Central memory CD8-positive, alpha-beta T cell (primary cell): ENCODE data around the gene ABLIM3.

Experiments used
- ATAC-seq: fragments of 150-1000 bp; cut with Tn5 transposase; replicated peaks from 2 replicates; pipeline ENCODE4 v1.10.0; 2022; ENCODE audit warnings: mild to moderate bottlenecking, moderate FRiP score, moderate number of reproducible peaks; ENCODE audit not compliant: poor library complexity, severe bottlenecking; ENCODE audit errors: extremely low read depth
- DNase-seq, 2 donors: peaks; one replicate each; pipeline ENCODE4 v3.0.0; 2021; ENCODE audit warnings: low spot score in 2 of 2
- H3K27ac Mint-ChIP-seq: one replicate; pipeline ENCODE4 v1.8.0; 2022; ENCODE audit warnings: low read depth, mild to moderate bottlenecking, moderate library complexity, mixed read lengths
- H3K27me3 Mint-ChIP-seq: one replicate; pipeline ENCODE4 v1.8.0; 2022; ENCODE audit warnings: mixed read lengths
- H3K36me3 Mint-ChIP-seq: one replicate; pipeline ENCODE4 v1.8.0; 2022; ENCODE audit warnings: mild to moderate bottlenecking, moderate library complexity, mixed read lengths; ENCODE audit not compliant: insufficient read depth
- H3K4me1 Mint-ChIP-seq: one replicate; pipeline ENCODE4 v1.8.0; 2022; ENCODE audit warnings: mixed read lengths
- H3K4me3 Mint-ChIP-seq: one replicate; pipeline ENCODE4 v1.8.0; 2022; ENCODE audit warnings: mild to moderate bottlenecking, moderate library complexity, mixed read lengths
- H3K9me3 Mint-ChIP-seq: one replicate; pipeline ENCODE4 v1.8.0; 2022; ENCODE audit warnings: mixed read lengths

The ABLIM3 gene

DNA sequence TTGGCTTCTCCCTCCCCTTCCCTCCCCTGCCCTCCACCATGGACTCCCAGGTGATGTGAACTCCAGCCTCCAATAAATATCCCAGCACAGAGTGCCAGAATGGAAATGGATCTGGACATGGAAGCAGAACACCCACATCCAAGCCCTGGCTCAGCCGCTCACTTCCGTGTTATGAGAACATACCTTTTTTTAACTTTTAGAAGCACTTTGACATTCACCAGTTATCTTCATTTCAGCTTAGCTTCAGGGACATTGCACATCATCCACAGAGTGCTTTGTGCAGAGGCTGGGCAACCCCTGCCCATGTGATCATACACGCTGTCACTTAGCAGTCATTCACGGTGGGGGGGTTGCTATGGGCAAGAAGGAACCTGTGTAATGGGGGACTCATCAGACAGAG, 139.5 kb downstream of the ABLIM3 start:
- Mint-ChIP-seq H3K4me3 (no peak overlapping the region), H3K9me3 (no peaks in the 10 kb centered on the region), H3K27ac (no peak overlapping the region), H3K27me3 (peaks cover 60% of the 10 kb centered on the region), H3K36me3 (peaks cover 1% of the 10 kb centered on the region), H3K4me1 (no peaks in the 10 kb centered on the region)
- DNase-seq = no peak
- ATAC-seq = no peak

GRCh38 chr5:149282027-149282965, 141.0 kb downstream of the ABLIM3 start:
- Mint-ChIP-seq H3K9me3 (no peaks in the 10 kb centered on the region), H3K4me3 (no peak overlapping the region), H3K4me1 (no peaks in the 10 kb centered on the region), H3K36me3 (peaks cover 1% of the 10 kb centered on the region), H3K27ac (no peak overlapping the region), H3K27me3 (peaks cover 48% of the 10 kb centered on the region)
- ATAC-seq (no peak), DNase-seq (no peak)

GRCh38 chr5:149282966-149283332, 141.7 kb downstream of the ABLIM3 start:
- Mint-ChIP-seq H3K4me1 (no peaks in the 10 kb centered on the region), H3K9me3 (no peaks in the 10 kb centered on the region), H3K27me3 (peaks cover 41% of the 10 kb centered on the region), H3K27ac (no peak overlapping the region), H3K4me3 (no peak overlapping the region), H3K36me3 (peaks cover 1% of the 10 kb centered on the region)
- DNase-seq (no peak), ATAC-seq (no peak)

DNA sequence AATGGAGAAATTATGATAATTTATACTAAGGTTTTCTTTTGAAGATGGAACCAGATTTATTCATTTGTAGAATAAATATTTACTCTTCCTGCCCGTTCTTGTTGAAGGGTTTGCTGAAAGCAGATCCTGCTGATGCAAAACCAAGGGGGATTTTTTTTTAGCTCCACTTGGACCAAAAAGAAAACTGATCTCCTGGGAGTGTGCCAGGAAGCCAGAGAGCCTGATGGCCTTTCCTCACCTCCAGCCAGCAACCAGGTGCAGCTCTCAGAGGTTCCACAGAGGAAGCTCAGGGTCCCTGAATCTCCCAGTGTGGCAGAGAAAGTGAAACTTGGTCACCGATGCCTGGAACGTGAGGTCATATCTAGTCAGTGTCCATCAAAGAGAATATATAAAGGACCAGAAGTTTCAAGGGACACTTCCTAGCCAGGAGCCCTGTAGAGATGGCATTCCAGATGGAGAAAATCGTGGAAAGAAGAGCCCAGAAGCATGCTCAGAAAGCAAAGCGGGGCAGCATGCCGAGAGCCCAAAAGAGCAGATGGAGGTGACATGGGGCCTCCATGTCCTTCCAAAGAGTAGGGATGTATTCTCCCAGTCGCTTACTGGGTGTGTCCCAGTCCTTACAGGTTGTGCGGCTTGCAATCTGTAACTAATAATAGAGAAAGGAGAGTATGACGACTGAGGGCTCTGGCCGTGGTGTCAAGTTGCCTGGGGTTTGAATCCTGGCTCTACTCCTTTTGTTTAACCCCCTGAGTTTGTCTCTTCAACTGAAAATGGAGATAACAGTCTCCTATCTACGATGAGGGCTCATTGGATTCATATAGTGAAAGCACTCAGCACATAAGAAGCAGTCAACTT, 142.6 kb downstream of the ABLIM3 start:
- H3K4me3 Mint-ChIP-seq = no peak overlapping the region
- no peak overlapping the region for H3K27ac Mint-ChIP-seq
- H3K27me3 Mint-ChIP-seq = peaks cover 35% of the 10 kb centered on the region
- DNase-seq (no peak), ATAC-seq (no peak)
- peaks cover 1% of the 10 kb centered on the region for H3K36me3 Mint-ChIP-seq
- H3K9me3 Mint-ChIP-seq = no peaks in the 10 kb centered on the region
- no peaks in the 10 kb centered on the region for H3K4me1 Mint-ChIP-seq

DNA sequence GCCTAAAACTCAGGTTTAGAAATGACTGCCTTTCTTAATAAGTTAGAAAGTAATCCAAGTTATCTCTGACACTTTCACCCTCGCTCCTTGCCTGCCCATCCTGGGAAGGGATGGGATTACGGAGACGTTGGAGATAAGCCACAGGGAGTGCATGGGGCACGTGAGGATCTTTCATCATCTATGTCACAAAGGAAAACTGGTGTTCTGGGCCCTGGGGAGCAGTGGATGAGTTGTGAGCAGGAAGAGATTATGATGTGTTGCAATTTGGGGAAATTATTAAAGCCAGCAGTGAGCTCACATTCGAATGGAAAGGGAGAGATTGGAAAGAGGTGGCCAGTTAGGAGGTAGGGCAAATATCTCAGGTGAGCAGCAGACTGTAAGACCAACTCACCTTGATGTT, 143.2 kb downstream of the ABLIM3 start:
- ATAC-seq (no peak), DNase-seq (no peak)
- Mint-ChIP-seq H3K27ac (no peak overlapping the region), H3K27me3 (peaks cover 35% of the 10 kb centered on the region), H3K4me1 (no peaks in the 10 kb centered on the region), H3K9me3 (no peaks in the 10 kb centered on the region), H3K4me3 (no peak overlapping the region), H3K36me3 (peaks cover 1% of the 10 kb centered on the region)

DNA sequence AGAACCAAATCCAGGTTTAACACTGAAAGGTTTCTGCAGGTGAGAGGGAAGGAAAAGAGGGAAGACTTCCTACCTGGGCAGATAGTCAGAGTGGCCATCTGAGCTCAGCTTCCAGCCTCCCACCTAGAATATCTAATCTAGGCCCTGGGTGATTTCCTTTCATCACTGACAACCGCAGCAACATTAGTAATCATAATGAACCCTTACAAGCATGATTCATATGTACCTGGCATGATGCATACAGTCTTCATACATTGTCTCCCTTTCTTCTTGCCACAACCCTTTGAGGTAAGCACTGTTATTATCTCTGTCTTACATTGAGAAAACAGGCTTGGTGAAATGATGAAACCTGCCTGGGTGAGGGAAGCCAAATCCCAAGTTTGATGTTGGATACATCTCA, 143.9 kb downstream of the ABLIM3 start:
- Mint-ChIP-seq H3K9me3 (no peaks in the 10 kb centered on the region), H3K4me1 (no peaks in the 10 kb centered on the region), H3K36me3 (peaks cover 1% of the 10 kb centered on the region), H3K27ac (no peak overlapping the region), H3K27me3 (peaks cover 32% of the 10 kb centered on the region), H3K4me3 (no peak overlapping the region)
- ATAC-seq (no peak), DNase-seq (no peak)

DNA sequence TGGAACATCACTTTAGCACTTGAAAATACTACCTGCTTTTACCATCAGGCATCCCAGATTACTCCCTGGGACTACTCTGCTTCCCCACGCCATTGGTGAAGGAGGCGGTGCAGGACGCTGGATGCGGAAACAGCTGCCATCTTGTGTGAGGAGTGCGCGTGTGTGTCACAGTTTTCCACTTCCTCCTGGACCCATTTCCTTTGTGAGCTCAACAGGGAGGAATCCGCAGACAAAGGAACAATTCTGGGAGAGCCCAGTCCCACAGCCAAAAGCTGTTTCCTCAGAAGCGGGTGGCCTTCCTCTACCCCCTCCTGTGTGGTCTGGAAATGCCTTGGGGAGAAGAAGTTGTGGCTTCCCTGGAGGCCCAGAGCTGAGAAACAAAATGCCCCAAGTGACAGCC, 147.1 kb downstream of the ABLIM3 start:
- Mint-ChIP-seq H3K27ac (no peak overlapping the region), H3K27me3 (peaks cover 23% of the 10 kb centered on the region), H3K9me3 (no peaks in the 10 kb centered on the region), H3K4me1 (no peaks in the 10 kb centered on the region), H3K4me3 (no peak overlapping the region), H3K36me3 (no peaks in the 10 kb centered on the region)
- no peak for ATAC-seq
- no peak for DNase-seq

- no peak overlapping the region for H3K4me3 Mint-ChIP-seq
Observed at GRCh38 chr5:149289301-149289700, 148.0 kb downstream of the ABLIM3 start.

GRCh38 chr5:149294872-149295829, 153.9 kb downstream of the ABLIM3 start:
- H3K27me3 Mint-ChIP-seq = peaks cover 44% of the 10 kb centered on the region
- ATAC-seq = no peak
- H3K9me3 Mint-ChIP-seq = no peaks in the 10 kb centered on the region
- DNase-seq = no peak
- no peak overlapping the region for H3K4me3 Mint-ChIP-seq
- no peaks in the 10 kb centered on the region for H3K36me3 Mint-ChIP-seq
- H3K27ac Mint-ChIP-seq = no peak overlapping the region
- H3K4me1 Mint-ChIP-seq = peaks cover 6% of the 10 kb centered on the region

More at GRCh38 chr5:149289301-149289700, 148.0 kb downstream of the ABLIM3 start:
- no peaks in the 10 kb centered on the region for H3K9me3 Mint-ChIP-seq
- no peak for DNase-seq
- H3K36me3 Mint-ChIP-seq = no peaks in the 10 kb centered on the region
- ATAC-seq = no peak
- no peak overlapping the region for H3K27ac Mint-ChIP-seq
- no peaks in the 10 kb centered on the region for H3K4me1 Mint-ChIP-seq
- H3K27me3 Mint-ChIP-seq = peaks cover 23% of the 10 kb centered on the region

DNA sequence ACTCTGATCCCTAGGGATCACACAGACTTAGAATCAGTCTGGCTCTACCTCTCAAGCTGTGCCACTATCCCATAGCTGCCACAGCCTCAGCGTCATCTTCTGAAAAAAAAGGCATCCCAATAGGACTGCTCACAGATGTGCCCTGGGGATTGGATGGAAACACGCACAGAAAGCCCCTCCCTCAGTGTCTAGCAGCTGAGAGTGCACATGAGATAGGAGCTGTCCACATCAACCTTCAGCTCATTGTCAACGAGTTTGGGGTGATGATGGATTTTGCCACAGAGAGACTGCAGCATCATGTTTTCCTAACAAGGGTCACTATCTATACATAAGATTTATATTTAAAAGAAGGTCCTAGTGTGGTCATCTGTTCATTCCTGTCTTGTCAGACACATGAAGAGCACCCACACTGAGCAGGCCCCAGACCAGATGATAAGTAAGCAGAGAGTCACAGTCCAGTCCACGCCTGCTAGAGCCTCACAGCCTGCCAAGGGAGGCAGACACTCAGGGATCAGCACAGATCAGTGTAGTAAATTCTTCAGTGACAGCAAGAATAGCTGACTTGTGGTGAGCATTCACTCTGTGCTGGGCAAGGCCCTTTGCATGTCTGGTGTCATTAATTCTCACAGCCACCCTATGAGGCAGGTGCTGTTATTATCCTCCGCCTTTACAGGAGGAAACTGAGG, 156.2 kb downstream of the ABLIM3 start:
- H3K4me3 Mint-ChIP-seq = no peak overlapping the region
- H3K9me3 Mint-ChIP-seq = no peaks in the 10 kb centered on the region
- peaks cover 49% of the 10 kb centered on the region for H3K27me3 Mint-ChIP-seq
- H3K27ac Mint-ChIP-seq = no peak overlapping the region
- DNase-seq = no peak
- no peaks in the 10 kb centered on the region for H3K36me3 Mint-ChIP-seq
- no peak for ATAC-seq
- H3K4me1 Mint-ChIP-seq = peaks cover 6% of the 10 kb centered on the region

GRCh38 chr5:149298163-149298562, 156.9 kb downstream of the ABLIM3 start:
- H3K4me1 Mint-ChIP-seq = peaks cover 6% of the 10 kb centered on the region
- H3K27me3 Mint-ChIP-seq = peaks cover 52% of the 10 kb centered on the region
- ATAC-seq (no peak), DNase-seq (no peak)
- no peaks in the 10 kb centered on the region for H3K9me3 Mint-ChIP-seq
- H3K36me3 Mint-ChIP-seq = no peaks in the 10 kb centered on the region
- no peak overlapping the region for H3K4me3 Mint-ChIP-seq
- H3K27ac Mint-ChIP-seq = no peak overlapping the region
